MCF 10A (cell line): ENCODE data around the gene CHD5. TPM values are rescaled to one million over a fixed set of nuclear protein-coding genes. Genes with fewer than 3 reads are reported as not detected.
A peak's percentile ranks its signal among the peaks of the same experiment; 100 is the strongest.

ENCODE experiments used
- BruUV-seq: library from RNA; stranded (reverse); fragments of 400-500 nt; replicated peaks from 2 replicates; lab custom pipeline; 2021; lab: Mats Ljungman, UMichigan
- CTCF ChIA-PET: fragments of 300-600 bp; sonication (Branson Sonifier 250); formaldehyde crosslinking; extraction: SDS; loops from one replicate; lab custom pipeline; 2021; ENCODE audit warnings: antibody characterized with exemption, inconsistent platforms; lab: Yijun Ruan, JAX
- POLR2A ChIA-PET: fragments of 300-600, 350-650 bp; sonication (Branson Sonifier 250); formaldehyde crosslinking; extraction: SDS; loops from one replicate; lab custom pipeline; 2020; ENCODE audit warnings: antibody characterized with exemption, inconsistent platforms; lab: Yijun Ruan, JAX
- DNase-seq: peaks from one replicate; pipeline ENCODE4 v3.0.0-alpha.2; 2018; ENCODE audit not compliant: unreplicated experiment
- H3K27ac Mint-ChIP-seq: one replicate; pipeline ENCODE4 v1.8.0; 2022; ENCODE audit warnings: mild to moderate bottlenecking, low read depth, mixed read lengths; ENCODE audit not compliant: unreplicated experiment
- H3K27me3 Mint-ChIP-seq: one replicate; pipeline ENCODE4 v1.8.0; 2022; ENCODE audit warnings: mixed read lengths; ENCODE audit not compliant: insufficient read depth, unreplicated experiment
- H3K36me3 Mint-ChIP-seq: one replicate; pipeline ENCODE4 v1.8.0; 2022; ENCODE audit warnings: mild to moderate bottlenecking, moderate library complexity, mixed read lengths; ENCODE audit not compliant: insufficient read depth, unreplicated experiment
- H3K4me1 Mint-ChIP-seq: one replicate; pipeline ENCODE4 v1.8.0; 2022; ENCODE audit warnings: mixed read lengths; ENCODE audit not compliant: insufficient read depth, unreplicated experiment
- H3K4me3 Mint-ChIP-seq: one replicate; pipeline ENCODE4 v1.8.0; 2022; ENCODE audit warnings: mild to moderate bottlenecking, moderate library complexity, mixed read lengths; ENCODE audit not compliant: unreplicated experiment
- H3K9me3 Mint-ChIP-seq: one replicate; pipeline ENCODE4 v1.8.0; 2022; ENCODE audit warnings: mixed read lengths; ENCODE audit not compliant: unreplicated experiment
- CTCF ChIP-seq: fragments of 200-600 bp; IDR thresholded peaks from one replicate; pipeline ENCODE4 v1.8.0; 2022; ENCODE audit warnings: antibody characterized with exemption, mild to moderate bottlenecking; ENCODE audit not compliant: unreplicated experiment
- intact Hi-C: fragments of 100-400 bp; cut with micrococcal nuclease; formaldehyde crosslinking; loops from 2 replicates; pipeline ENCODE4 v1.14.1; 2022
- total RNA-seq: library from RNA; stranded (reverse); gene quantifications from 2 replicates; pipeline ENCODE4 v1.2.3, GENCODE V29; 2022

CHD5 gene
- total RNA-seq, 1 experiment from 2014 or later = 0.07 TPM

- Mint-ChIP-seq H3K27me3 (no peaks in the 10 kb centered on the region), H3K36me3 (no peaks in the 10 kb centered on the region), H3K4me3 (no peak overlapping the region), H3K9me3 (no peaks in the 10 kb centered on the region), H3K4me1 (no peaks in the 10 kb centered on the region), H3K27ac (no peak overlapping the region)
- POLR2A ChIA-PET = interaction anchor here (0.6 to 1.2 kb wide), 4 partner anchors 18 to 229 kb away, joined by 3 to 4 read pairs (median 3); no protein-coding TSS in a partner anchor
- TF ChIP-seq CTCF = no peak
- CTCF ChIA-PET = no interaction called here
- intact Hi-C loops = loop anchor here (10.0 kb wide), 1 partner anchor 153 kb away; no protein-coding TSS in a partner anchor
- no TSS peak for BruUV-seq
- no peak for DNase-seq
Measured at GRCh38 chr1:6207921-6208320, 27.8 kb upstream of the CHD5 start.

DNA sequence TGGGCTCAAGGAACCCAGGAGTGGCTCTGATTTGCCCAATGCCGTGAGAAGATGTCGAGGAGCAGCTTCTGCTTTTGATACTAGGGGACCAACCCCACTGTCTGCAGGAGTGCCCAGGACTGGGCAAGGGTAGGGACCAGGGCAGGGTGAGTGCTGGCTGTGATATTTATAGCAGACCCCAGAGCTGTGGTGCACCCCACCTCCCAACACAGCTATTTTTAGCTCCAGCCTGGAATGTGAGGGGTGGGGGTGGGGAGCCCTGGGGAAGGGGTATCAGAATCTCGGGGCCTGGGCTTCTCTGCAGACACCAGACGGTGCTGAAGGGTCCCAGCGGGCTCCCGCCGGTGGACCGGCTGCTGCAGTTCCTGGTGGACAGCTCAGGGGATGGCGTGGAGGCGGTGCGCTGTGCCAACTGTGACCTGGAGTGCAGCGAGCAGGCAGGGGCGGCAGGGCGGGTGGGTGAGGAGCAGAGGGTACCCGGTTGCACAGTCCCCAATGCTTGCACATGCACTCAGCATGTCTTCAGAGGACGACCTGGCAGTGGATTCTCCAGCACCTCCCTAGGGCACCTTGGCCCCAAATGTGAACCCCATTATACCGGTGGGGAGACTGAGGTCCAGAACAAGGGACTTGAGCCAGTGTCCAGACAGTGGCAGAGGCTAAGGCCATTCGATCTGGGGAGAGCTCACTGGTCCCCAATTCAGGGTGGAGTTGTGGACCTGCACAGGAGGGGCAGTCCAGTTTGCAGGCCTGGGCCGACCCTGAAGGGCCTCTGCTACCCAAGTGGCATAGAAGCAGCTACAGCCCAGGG, 27.2 kb upstream of the CHD5 start:
- TF ChIP-seq CTCF = no peak
- ChIA-PET POLR2A (interaction anchor here (0.7 to 1.6 kb wide), 7 partner anchors 9 to 395 kb away, joined by 3 to 7 read pairs (median 3); no protein-coding TSS in a partner anchor), CTCF (interaction anchor here (0.6 to 1.2 kb wide), 2 partner anchors 18 to 20 kb away, joined by 4 to 5 read pairs; no protein-coding TSS in a partner anchor)
- H3K4me3 Mint-ChIP-seq = peak overlapping the region; percentile 71
- no peak for DNase-seq
- BruUV-seq = no TSS peak
- H3K36me3 Mint-ChIP-seq = no peaks in the 10 kb centered on the region
- no peak overlapping the region for H3K27ac Mint-ChIP-seq
- intact Hi-C loops = loop anchor here (10.0 kb wide), 1 partner anchor 152 kb away; no protein-coding TSS in a partner anchor
- H3K27me3 Mint-ChIP-seq = no peaks in the 10 kb centered on the region
- H3K9me3 Mint-ChIP-seq = no peaks in the 10 kb centered on the region
- H3K4me1 Mint-ChIP-seq = no peaks in the 10 kb centered on the region

- H3K27ac Mint-ChIP-seq = no peak overlapping the region
- H3K4me1 Mint-ChIP-seq = no peaks in the 10 kb centered on the region
- CTCF ChIA-PET = interaction anchor here (0.5 to 1.2 kb wide), 7 partner anchors 9 to 40 kb away, joined by 3 to 6 read pairs (median 4); no protein-coding TSS in a partner anchor
- POLR2A ChIA-PET = interaction anchor here (0.7 to 3.1 kb wide), 6 partner anchors 10 to 396 kb away, joined by 3 to 10 read pairs (median 4); partner anchors contain the start of gene ICMT
- H3K27me3 Mint-ChIP-seq = no peaks in the 10 kb centered on the region
- no peak for DNase-seq
- H3K36me3 Mint-ChIP-seq = no peaks in the 10 kb centered on the region
- intact Hi-C loops = loop anchor here (10.0 kb wide), 1 partner anchor 152 kb away; no protein-coding TSS in a partner anchor
- H3K4me3 Mint-ChIP-seq = peak overlapping the region; percentile 71
- no peaks in the 10 kb centered on the region for H3K9me3 Mint-ChIP-seq
- no TSS peak for BruUV-seq
- no peak for TF ChIP-seq CTCF
Measured at GRCh38 chr1:6206520-6206855, 26.4 kb upstream of the CHD5 start.
